NCI-H1436 treated with DMSO at 0.1 percent for 48 hours (cell line): ENCODE results near the gene HHIPL1.
"Not testable (repeated sequence)": the region's sequence is repeated elsewhere in the genome, so short reads cannot be mapped to it uniquely, and the experiment has no call there.

Experiments
- DNase-seq: peaks from one replicate; lab custom pipeline; 2025; lab: John Stamatoyannopoulos, UW

HHIPL1 gene

GRCh38 chr14:99660006-99660566 is 15.2 kb downstream of the HHIPL1 start:
- DNase-seq, result no peak

GRCh38 chr14:99660794-99661193 is 15.9 kb downstream of the HHIPL1 start:
- no peak for DNase-seq

GRCh38 chr14:99661206-99661605 is 16.3 kb downstream of the HHIPL1 start:
- not testable (repeated sequence) for DNase-seq

- DNase-seq, result no peak
Measured at GRCh38 chr14:99662846-99663245, 17.9 kb downstream of the HHIPL1 start.

GRCh38 chr14:99663386-99664057 is 18.6 kb downstream of the HHIPL1 start:
- DNase-seq, result no peak

- no peak for DNase-seq
Measured at GRCh38 chr14:99664058-99664936, 19.4 kb downstream of the HHIPL1 start.

GRCh38 chr14:99664937-99665273 is 20.0 kb downstream of the HHIPL1 start:
- no peak for DNase-seq

GRCh38 chr14:99666533-99666932 is 21.6 kb downstream of the HHIPL1 start:
- no peak for DNase-seq

- DNase-seq, result no peak
Measured at GRCh38 chr14:99667045-99667444, 22.1 kb downstream of the HHIPL1 start.

- no peak for DNase-seq
Measured at GRCh38 chr14:99667821-99668220, 22.9 kb downstream of the HHIPL1 start.

- no peak for DNase-seq
Measured at GRCh38 chr14:99668307-99669295, 23.7 kb downstream of the HHIPL1 start.

GRCh38 chr14:99670361-99671234 is 25.7 kb downstream of the HHIPL1 start:
- no peak for DNase-seq

GRCh38 chr14:99671235-99672224 is 26.6 kb downstream of the HHIPL1 start:
- DNase-seq, result no peak

- DNase-seq, result no peak
Measured at GRCh38 chr14:99672506-99673304, 27.8 kb downstream of the HHIPL1 start.

- no peak for DNase-seq
Measured at GRCh38 chr14:99673305-99674063, 28.6 kb downstream of the HHIPL1 start.

- DNase-seq, result no peak
Measured at GRCh38 chr14:99674064-99674650, 29.2 kb downstream of the HHIPL1 start.

GRCh38 chr14:99674776-99675381 is 29.9 kb downstream of the HHIPL1 start:
- DNase-seq, result no peak
